G401 (cell line): ENCODE results near the gene SSNA1. TPM values are rescaled to one million over a fixed set of nuclear protein-coding genes. Genes with fewer than 3 reads are reported as not detected.

ENCODE experiments used
- DNase-seq: peaks from one replicate; pipeline ENCODE4 v3.0.0-alpha.2; 2015; ENCODE audit warnings: low spot score
- in situ Hi-C: cut with HindIII; loops from 2 replicates; pipeline ENCODE4 v1.10.0; 2016; ENCODE audit warnings: low sequenced_read_pairs, mixed read lengths
- total RNA-seq: library from RNA; depleted of rRNA; stranded (reverse); fragments of >200 nt; shearing (Covaris generic); gene quantifications from 2 replicates; pipeline ENCODE4 v1.2.3, GENCODE V29; 2014

The SSNA1 gene
- total RNA-seq, 1 experiment from 2014 or later, result 95.8 TPM

GRCh38 chr9:137150617-137151457 is 37.6 kb upstream of the SSNA1 start:
- DNase-seq, result no peak
- in situ Hi-C loops, result loop anchor here (25.0 kb wide), 1 partner anchor 214 kb away; the partner anchor contains the start of genes C8G and FBXW5

DNA sequence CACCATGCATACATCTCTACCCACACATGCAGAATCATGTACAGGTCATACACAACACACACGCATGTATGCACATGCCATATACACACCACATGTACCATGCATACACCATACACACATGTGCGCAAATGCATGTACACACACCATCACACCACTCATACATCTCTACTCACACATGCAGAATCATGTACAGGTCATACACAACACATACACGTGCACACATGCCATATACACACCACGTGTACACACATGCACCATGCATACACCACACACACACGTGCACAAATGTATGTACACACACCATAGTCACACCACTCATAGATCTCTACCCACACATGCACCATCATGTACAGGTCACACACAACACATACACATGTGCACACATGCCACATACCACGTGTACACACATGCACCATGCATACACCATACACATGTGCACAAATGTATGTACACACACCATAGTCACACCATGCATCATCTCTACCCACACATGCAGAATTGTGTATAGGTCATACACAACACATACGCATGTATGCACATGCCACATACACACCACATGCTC is 35.6 kb upstream of the SSNA1 start:
- no peak for DNase-seq
- in situ Hi-C loops, result loop anchor here (25.0 kb wide), 1 partner anchor 216 kb away; the partner anchor contains the start of genes C8G and FBXW5

DNA sequence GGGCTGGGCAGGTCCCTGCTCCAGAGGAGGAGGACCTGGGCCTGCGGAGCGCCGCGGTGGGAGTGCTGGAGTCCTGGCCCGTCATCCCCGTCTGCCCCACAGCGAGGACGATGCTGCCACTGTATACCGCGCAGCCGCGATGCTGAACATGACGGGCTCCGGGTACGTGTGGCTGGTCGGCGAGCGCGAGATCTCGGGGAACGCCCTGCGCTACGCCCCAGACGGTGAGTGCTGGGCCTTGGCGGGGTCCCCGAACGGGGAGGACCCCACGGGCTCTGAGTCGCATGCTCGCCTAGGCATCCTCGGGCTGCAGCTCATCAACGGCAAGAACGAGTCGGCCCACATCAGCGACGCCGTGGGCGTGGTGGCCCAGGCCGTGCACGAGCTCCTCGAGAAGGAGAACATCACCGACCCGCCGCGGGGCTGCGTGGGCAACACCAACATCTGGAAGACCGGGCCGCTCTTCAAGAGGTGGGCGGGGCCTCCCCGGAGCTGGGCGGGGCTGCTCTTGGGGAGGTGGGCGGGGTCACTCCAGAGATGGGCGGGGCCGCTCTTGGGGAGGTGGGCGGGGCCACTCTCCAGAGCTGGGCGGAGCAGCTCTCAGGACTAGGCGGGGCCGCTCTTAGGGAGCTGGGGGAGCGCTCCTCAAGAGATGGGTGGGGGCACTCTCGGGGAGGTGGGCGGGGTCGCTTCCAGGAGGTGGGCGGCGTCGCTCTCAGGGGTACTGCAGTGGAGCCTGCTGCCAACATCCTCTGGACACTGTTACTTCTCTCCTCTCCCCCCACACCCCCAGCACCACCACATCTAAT is 31.7 kb upstream of the SSNA1 start:
- in situ Hi-C loops, result loop anchor here (25.0 kb wide), 1 partner anchor 219 kb away; the partner anchor contains the start of genes C8G and FBXW5
- DNase-seq, result no peak

- DNase-seq, result peak; percentile 93
- in situ Hi-C loops, result loop anchor here (25.0 kb wide), 1 partner anchor 221 kb away; the partner anchor contains the start of genes C8G and FBXW5
Observed at GRCh38 chr9:137157618-137158415, 30.7 kb upstream of the SSNA1 start.

- in situ Hi-C loops, result loop anchor here (25.0 kb wide), 1 partner anchor 221 kb away; the partner anchor contains the start of genes C8G and FBXW5
Observed at GRCh38 chr9:137158625-137159024, 29.9 kb upstream of the SSNA1 start.

DNA sequence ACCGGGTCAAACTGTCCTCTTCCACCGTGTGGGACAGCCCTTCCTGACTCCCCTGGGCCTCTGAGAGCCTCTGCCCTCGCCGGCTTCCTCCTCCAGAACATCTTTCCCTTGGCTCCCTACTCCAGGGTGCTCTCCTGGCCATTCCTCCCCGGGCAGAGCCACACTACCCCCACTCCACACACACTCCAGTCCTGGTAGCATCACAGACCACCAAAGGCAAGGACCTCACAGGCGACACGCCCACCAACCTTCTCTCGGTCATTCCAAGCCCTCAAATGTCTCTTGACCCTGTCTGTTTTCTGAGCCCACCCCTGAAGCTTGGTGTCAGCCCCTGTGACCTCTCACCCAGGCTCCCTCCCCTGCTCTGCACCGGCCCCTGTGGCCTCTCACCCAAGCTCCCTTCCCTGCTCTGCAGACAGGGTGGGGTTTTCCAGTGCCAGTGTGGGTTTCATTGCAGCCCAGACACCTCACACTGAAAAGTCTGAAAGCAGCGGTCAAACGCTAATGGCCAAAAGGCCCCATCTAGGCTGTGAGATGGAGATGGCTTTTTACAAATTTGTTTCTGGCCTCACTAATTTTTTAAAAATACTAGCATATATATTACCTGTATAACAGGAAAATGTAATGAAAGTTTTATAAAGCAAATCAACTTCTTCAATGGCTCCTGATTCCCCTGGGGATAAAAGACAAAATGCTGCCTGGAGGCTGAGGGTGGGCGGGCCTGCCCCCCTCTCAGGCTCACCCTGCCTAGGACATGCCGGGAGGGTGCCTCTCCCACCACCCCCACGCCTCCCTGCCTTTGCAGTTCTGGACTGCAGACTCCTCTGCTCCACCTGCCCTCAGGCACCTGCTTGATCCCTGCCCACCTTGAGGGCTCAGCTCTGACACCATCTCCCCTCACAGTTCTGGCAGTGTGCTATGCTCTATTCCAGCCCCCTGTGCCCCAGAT is 29.1 kb upstream of the SSNA1 start:
- in situ Hi-C loops, result loop anchor here (25.0 kb wide), 1 partner anchor 222 kb away; the partner anchor contains the start of genes C8G and FBXW5
- DNase-seq, result no peak

More at GRCh38 chr9:137158625-137159024, 29.9 kb upstream of the SSNA1 start:
- no peak for DNase-seq

GRCh38 chr9:137160054-137160425 is 28.4 kb upstream of the SSNA1 start:
- in situ Hi-C loops, result loop anchor here (25.0 kb wide), 1 partner anchor 223 kb away; the partner anchor contains the start of genes C8G and FBXW5
- DNase-seq, result no peak

DNA sequence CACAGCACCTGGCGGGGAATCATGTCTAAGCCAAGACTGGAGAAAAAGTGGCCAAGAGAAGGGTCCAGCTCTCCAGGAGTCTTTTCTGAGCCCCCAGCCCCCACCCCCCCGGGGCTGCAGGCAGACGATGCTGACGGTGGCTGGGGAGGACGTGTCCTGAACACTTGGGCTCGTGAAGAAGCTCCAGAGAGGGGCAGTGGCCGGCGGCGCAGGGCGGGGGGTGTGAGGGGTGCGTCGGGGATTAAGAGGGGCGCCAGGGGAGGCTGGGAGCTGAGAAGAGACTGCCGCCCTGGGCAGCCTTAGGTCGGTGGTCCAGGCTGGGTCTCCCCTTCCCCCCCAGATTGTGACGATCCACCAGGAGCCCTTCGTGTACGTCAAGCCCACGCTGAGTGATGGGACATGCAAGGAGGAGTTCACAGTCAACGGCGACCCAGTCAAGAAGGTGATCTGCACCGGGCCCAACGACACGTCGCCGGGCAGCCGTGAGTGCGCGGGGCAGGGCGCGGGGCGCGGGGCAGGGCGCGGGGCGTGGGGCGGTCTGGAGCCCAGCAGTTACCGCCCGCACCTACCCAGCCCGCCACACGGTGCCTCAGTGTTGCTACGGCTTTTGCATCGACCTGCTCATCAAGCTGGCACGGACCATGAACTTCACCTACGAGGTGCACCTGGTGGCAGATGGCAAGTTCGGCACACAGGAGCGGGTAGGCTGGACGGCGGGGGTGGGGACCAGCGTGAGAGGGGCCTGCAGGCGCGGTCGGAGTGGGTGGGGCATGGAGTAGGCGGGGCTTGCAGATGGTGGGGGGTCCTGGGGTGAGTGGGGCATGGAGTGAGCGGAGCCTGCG is 27.5 kb upstream of the SSNA1 start:
- DNase-seq, result no peak
- in situ Hi-C loops, result loop anchor here (25.0 kb wide), 1 partner anchor 224 kb away; the partner anchor contains the start of genes C8G and FBXW5

- no peak for DNase-seq
- in situ Hi-C loops, result loop anchor here (25.0 kb wide), 1 partner anchor 225 kb away; the partner anchor contains the start of genes C8G and FBXW5
Observed at GRCh38 chr9:137161558-137162486, 26.7 kb upstream of the SSNA1 start.

GRCh38 chr9:137162505-137163364 is 25.7 kb upstream of the SSNA1 start:
- in situ Hi-C loops, result loop anchor here (25.0 kb wide), 1 partner anchor 225 kb away; the partner anchor contains the start of genes C8G and FBXW5
- DNase-seq, result no peak

- DNase-seq, result no peak
Observed at GRCh38 chr9:137163365-137163715, 25.1 kb upstream of the SSNA1 start.

DNA sequence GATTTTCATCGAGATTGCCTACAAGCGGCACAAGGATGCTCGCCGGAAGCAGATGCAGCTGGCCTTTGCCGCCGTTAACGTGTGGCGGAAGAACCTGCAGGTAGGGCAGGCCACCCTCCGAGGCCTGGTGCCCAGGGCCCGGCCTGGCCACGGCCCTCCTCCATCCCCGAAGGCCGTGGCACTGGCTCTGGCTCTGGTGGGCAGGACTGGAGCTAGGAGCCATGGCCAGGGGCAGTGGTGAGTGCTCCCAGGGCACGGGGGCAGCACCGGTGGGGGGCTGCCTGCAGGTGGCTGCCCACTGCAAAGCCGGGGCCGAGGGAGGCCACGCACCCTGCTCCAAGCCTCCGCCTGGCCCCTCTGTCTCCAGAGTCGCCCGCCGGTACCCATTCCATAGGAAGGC is 24.7 kb upstream of the SSNA1 start:
- in situ Hi-C loops, result loop anchor here (25.0 kb wide), 1 partner anchor 227 kb away; the partner anchor contains the start of genes C8G and FBXW5
- no peak for DNase-seq

More at GRCh38 chr9:137163365-137163715, 25.1 kb upstream of the SSNA1 start:
- in situ Hi-C loops, result loop anchor here (25.0 kb wide), 1 partner anchor 226 kb away; the partner anchor contains the start of genes C8G and FBXW5

GRCh38 chr9:137164370-137165249 is 23.9 kb upstream of the SSNA1 start:
- in situ Hi-C loops, result loop anchor here (25.0 kb wide), 1 partner anchor 227 kb away; the partner anchor contains the start of genes C8G and FBXW5
- DNase-seq, result no peak
